K562 (cell line): ENCODE data around the gene HOXB5. TPM values are rescaled to one million over a fixed set of nuclear protein-coding genes. Genes with fewer than 3 reads are reported as not detected.

ENCODE experiments used
- GABPA ChIP-seq: fragments of 200-800 bp; sonication (Bioruptor generic); conservative IDR thresholded peaks from 2 replicates; pipeline ENCODE4 v1.6.1; 2016; ENCODE audit warnings: low read depth, missing genetic modification characterization, missing compliant biosample characterization
- ILK ChIP-seq: fragments of 450-650 bp; IDR thresholded peaks from 2 replicates; pipeline ENCODE4 v1.6.1; 2016; ENCODE audit warnings: missing genetic modification characterization, low read depth, mild to moderate bottlenecking, missing compliant biosample characterization, moderate library complexity, borderline replicate concordance
- MYBL2 ChIP-seq, 2 experiments: fragments of 450-650 bp in 1 of 2; sonication (generic) in 1 of 2; formaldehyde crosslinking in 1 of 2; IDR thresholded peaks; 2 replicates each; pipeline versions ENCODE4 v1.6.1 to v1.8.1; 2017 to 2022; ENCODE audit warnings: borderline replicate concordance in 1 of 2, inconsistent platforms in 1 of 2, low read depth in 1 of 2, mild to moderate bottlenecking in 1 of 2, missing genetic modification reagents in 1 of 2, moderate library complexity in 1 of 2
- PATZ1 ChIP-seq: fragments of 250-450 bp; sonication (Bioruptor Pico); IDR thresholded peaks from 2 replicates; pipeline ENCODE4 v1.5.0; 2020; ENCODE audit warnings: mild to moderate bottlenecking, borderline replicate concordance
- POLR2H ChIP-seq: IDR thresholded peaks from 2 replicates; pipeline ENCODE4 v1.6.1; 2016; ENCODE audit warnings: missing genetic modification characterization, low read depth, mild to moderate bottlenecking, control low read depth, missing compliant biosample characterization, moderate library complexity
- SMARCA5 ChIP-seq: fragments of 450-650 bp; IDR thresholded peaks from 2 replicates; pipeline ENCODE4 v1.6.1; 2016
- SP1 ChIP-seq: sonication (generic); formaldehyde crosslinking; IDR thresholded peaks from 2 replicates; pipeline ENCODE4 v1.8.1; 2022; ENCODE audit warnings: mild to moderate bottlenecking, missing genetic modification reagents
- ZBTB33 ChIP-seq: sonication (generic); formaldehyde crosslinking; IDR thresholded peaks from 2 replicates; pipeline ENCODE4 v1.8.1; 2023; ENCODE audit warnings: mild to moderate bottlenecking, missing genetic modification reagents
- ZNF197 ChIP-seq: fragments of 200-800 bp; sonication (Bioruptor generic); IDR thresholded peaks from 2 replicates; pipeline ENCODE4 v1.6.1; 2016; ENCODE audit warnings: low read depth, missing genetic modification characterization, missing compliant biosample characterization
- polyA plus RNA-seq, 8 experiments: library from polyadenylated mRNA; depleted of rRNA in 4 of 8; stranded (reverse) in 5 of 8; unstranded in 3 of 8; fragments of >200 nt; fragmentation: Nextera tagmentation in 2 of 8; fragmentation: Illumina TruSeq in 1 of 8; extraction: Ambion mirVana in 2 of 8; extraction: Trizol in 1 of 8; gene quantifications; 2 replicates each; pipeline versions ENCODE4 v1.2.1 to v1.2.3, GENCODE V29; 2011 to 2014; ENCODE audit warnings: inconsistent platforms in 1 of 8, missing spikeins in 1 of 8
- total RNA-seq, 7 experiments: library from RNA; depleted of rRNA in 6 of 7; stranded (reverse); fragments of >200 nt in 6 of 7; fragmentation: Illumina TruSeq in 2 of 7; extraction: Trizol in 2 of 7; gene quantifications; 2 replicates each; pipeline versions ENCODE4 v1.2.1 to v1.2.3, GENCODE V29; 2011 to 2021; ENCODE audit warnings: low replicate concordance in 1 of 7
- TF ChIP-seq, protein P1 (sequence below): fragments of 450-650 bp; IDR thresholded peaks from 2 replicates; pipeline ENCODE4 v1.6.1; 2017; ENCODE audit warnings: mild to moderate bottlenecking, moderate library complexity
- TF ChIP-seq, protein P2 (sequence below): fragments of 250-450 bp; sonication (Bioruptor Pico); IDR thresholded peaks from 2 replicates; pipeline ENCODE4 v1.5.0; 2021; ENCODE audit warnings: mild to moderate bottlenecking, borderline replicate concordance

HOXB5 gene
- total and polyA plus RNA-seq, 9 of the 15 experiments (the other 6 are each of a cell fraction or from before 2014, with no cell fraction given), result 0.24 to 2.7 (median 0.65) TPM

GRCh38 chr17:48630925-48631692, 37.5 kb upstream of the HOXB5 start (continued):
- TF ChIP-seq ZBTB33, result no peak
- TF ChIP-seq ZNF197 (CRISPR knock-in tag), result no peak
- TF ChIP-seq ILK (tag), result no peak
- TF ChIP-seq SP1 (CRISPR knock-in tag), result peak; percentile 61
- TF ChIP-seq SMARCA5, result no peak
- no peak; the same call in 1 of the 2 replicates for TF ChIP-seq GABPA (tag)
- TF ChIP-seq PATZ1 (CRISPR knock-in tag), result no peak
- TF ChIP-seq MYBL2 (IDR thresholded peaks at IDR 0.05; ENCODE audit: low read depth), result no peak
- no peak for TF ChIP-seq MYBL2 (CRISPR knock-in tag; IDR thresholded peaks at IDR 0.05; ENCODE audit: borderline replicate concordance)
- peak; percentile 39; the same call in 1 of the 2 replicates for TF ChIP-seq POLR2H (tag)
- TF ChIP-seq, protein P1, sequence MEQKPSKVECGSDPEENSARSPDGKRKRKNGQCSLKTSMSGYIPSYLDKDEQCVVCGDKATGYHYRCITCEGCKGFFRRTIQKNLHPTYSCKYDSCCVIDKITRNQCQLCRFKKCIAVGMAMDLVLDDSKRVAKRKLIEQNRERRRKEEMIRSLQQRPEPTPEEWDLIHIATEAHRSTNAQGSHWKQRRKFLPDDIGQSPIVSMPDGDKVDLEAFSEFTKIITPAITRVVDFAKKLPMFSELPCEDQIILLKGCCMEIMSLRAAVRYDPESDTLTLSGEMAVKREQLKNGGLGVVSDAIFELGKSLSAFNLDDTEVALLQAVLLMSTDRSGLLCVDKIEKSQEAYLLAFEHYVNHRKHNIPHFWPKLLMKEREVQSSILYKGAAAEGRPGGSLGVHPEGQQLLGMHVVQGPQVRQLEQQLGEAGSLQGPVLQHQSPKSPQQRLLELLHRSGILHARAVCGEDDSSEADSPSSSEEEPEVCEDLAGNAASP, result no peak
- TF ChIP-seq, protein P2, sequence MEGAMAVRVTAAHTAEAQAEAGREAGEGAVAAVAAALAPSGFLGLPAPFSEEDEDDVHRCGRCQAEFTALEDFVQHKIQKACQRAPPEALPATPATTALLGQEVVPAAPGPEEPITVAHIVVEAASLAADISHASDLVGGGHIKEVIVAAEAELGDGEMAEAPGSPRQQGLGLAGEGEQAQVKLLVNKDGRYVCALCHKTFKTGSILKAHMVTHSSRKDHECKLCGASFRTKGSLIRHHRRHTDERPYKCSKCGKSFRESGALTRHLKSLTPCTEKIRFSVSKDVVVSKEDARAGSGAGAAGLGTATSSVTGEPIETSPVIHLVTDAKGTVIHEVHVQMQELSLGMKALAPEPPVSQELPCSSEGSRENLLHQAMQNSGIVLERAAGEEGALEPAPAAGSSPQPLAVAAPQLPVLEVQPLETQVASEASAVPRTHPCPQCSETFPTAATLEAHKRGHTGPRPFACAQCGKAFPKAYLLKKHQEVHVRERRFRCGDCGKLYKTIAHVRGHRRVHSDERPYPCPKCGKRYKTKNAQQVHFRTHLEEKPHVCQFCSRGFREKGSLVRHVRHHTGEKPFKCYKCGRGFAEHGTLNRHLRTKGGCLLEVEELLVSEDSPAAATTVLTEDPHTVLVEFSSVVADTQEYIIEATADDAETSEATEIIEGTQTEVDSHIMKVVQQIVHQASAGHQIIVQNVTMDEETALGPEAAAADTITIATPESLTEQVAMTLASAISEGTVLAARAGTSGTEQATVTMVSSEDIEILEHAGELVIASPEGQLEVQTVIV (CRISPR knock-in tag), result 0 out of 2 replicates have a peak, but pooled peaks have one; percentile 25
